Measurements from ENCODE around the gene CDK4. TPM values are rescaled to one million over a fixed set of nuclear protein-coding genes. Genes with fewer than 3 reads are reported as not detected.

The CDK4 gene
- total RNA-seq, 1 experiment from 2014 or later = 218 TPM

- Histone ChIP-seq H4K20me1 (ENCODE audit: control insufficient read depth, insufficient read depth, insufficient read length) (no peaks in the 10 kb centered on the region), H3K27ac (ENCODE audit: insufficient read length, low read depth, low read length) (no peak overlapping the region), H3K4me2 (ENCODE audit: insufficient read depth, insufficient read length, low read length) (no peak overlapping the region), H3K4me1 (ENCODE audit: insufficient read depth, low read length) (peaks cover 3% of the 10 kb centered on the region; the same call in 1 of the 2 replicates), H3K4ac (ENCODE audit: low read depth, low read length) (no peak overlapping the region), H3K79me2 (ENCODE audit: insufficient read depth, low read length) (no peaks in the 10 kb centered on the region), H2BK15ac (ENCODE audit: low read depth, low read length) (no peak overlapping the region), H3K23me2 (ENCODE audit: insufficient read length, low read depth, low read length, poor library complexity, severe bottlenecking) (peaks cover 31% of the 10 kb centered on the region), H3K79me1 (ENCODE audit: insufficient read depth, low read depth, low read length, poor library complexity, severe bottlenecking) (no peaks in the 10 kb centered on the region), H3T11ph (ENCODE audit: low read length) (no peak overlapping the region), H2BK120ac (ENCODE audit: low read depth, low read length, poor library complexity, severe bottlenecking) (no peak overlapping the region), H3K23ac (ENCODE audit: insufficient read length, low read depth, low read length) (no peak overlapping the region), H3K27me3 (ENCODE audit: insufficient read depth, low read length) (peaks cover 31% of the 10 kb centered on the region; the same call in 1 of the 2 replicates), H3K9ac (ENCODE audit: extremely low read depth, insufficient read length, low read length) (no peak overlapping the region), H4K5ac (ENCODE audit: insufficient read length, low read depth, low read length) (no peak overlapping the region), H3K14ac (ENCODE audit: insufficient read depth, low read length) (no peak overlapping the region), H4K8ac (replicated peaks; ENCODE audit: insufficient read length, low read depth, low read length) (no peak overlapping the region), H2AK5ac (ENCODE audit: insufficient read length, low read length) (no peak overlapping the region), H2AFZ (ENCODE audit: low read length) (no peak overlapping the region), H2BK20ac (ENCODE audit: low read depth, low read length, poor library complexity, severe bottlenecking) (no peak overlapping the region), H2BK12ac (ENCODE audit: insufficient read length, low read depth, low read length) (no peak overlapping the region), H4K91ac (ENCODE audit: insufficient read length, low read depth, low read length) (no peak overlapping the region), H3K9me3 (ENCODE audit: control insufficient read depth, low read depth, low read length) (no peaks in the 10 kb centered on the region), H2BK5ac (ENCODE audit: insufficient read length, low read length) (no peak overlapping the region), H3K18ac (ENCODE audit: insufficient read length, low read depth, low read length) (no peak overlapping the region), H3K56ac (ENCODE audit: insufficient read length, low read depth, low read length) (no peak overlapping the region)
- Mint-ChIP-seq H3K27me3 (ENCODE audit: low read depth) (peaks cover 41% of the 10 kb centered on the region), H3K27ac (no peak overlapping the region), H3K9me3 (no peaks in the 10 kb centered on the region), H3K36me3 (ENCODE audit: insufficient read depth in 1 of 3, low read depth in 3 of 3) (peaks cover 20 to 39% (median 31%) of the 10 kb centered on the region in 3 experiments), H3K4me3 (no peak overlapping the region), H3K4me1 (peaks cover 33 to 49% of the 10 kb centered on the region in 2 experiments)
- TF ChIP-seq CTCF (conservative IDR thresholded peaks at IDR 0.05) = no peak
- no CpG with 5 or more reads among the region's 3 CpGs for WGBS (ENCODE audit: extremely low coverage, insufficient read length, low lambda C conversion rate)
- no peak for DNase-seq
Observed at GRCh38 chr12:57767876-57768275, 15.8 kb upstream of the CDK4 start.

Data from H9 (cell line).